Measurements from ENCODE around the gene ISCA2.

Gene ISCA2

GRCh38 chr14:74495356-74495755 lies 1.8 kb downstream of the ISCA2 start:
- H3K4me3 ChIP-seq (ENCODE audit: low read depth, low read length), result no peak overlapping the region
- TF ChIP-seq, protein P1, sequence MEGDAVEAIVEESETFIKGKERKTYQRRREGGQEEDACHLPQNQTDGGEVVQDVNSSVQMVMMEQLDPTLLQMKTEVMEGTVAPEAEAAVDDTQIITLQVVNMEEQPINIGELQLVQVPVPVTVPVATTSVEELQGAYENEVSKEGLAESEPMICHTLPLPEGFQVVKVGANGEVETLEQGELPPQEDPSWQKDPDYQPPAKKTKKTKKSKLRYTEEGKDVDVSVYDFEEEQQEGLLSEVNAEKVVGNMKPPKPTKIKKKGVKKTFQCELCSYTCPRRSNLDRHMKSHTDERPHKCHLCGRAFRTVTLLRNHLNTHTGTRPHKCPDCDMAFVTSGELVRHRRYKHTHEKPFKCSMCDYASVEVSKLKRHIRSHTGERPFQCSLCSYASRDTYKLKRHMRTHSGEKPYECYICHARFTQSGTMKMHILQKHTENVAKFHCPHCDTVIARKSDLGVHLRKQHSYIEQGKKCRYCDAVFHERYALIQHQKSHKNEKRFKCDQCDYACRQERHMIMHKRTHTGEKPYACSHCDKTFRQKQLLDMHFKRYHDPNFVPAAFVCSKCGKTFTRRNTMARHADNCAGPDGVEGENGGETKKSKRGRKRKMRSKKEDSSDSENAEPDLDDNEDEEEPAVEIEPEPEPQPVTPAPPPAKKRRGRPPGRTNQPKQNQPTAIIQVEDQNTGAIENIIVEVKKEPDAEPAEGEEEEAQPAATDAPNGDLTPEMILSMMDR (IDR thresholded peaks at IDR 0.05; ENCODE audit: low read depth, low read length), result no peak
- TF ChIP-seq, protein P2, sequence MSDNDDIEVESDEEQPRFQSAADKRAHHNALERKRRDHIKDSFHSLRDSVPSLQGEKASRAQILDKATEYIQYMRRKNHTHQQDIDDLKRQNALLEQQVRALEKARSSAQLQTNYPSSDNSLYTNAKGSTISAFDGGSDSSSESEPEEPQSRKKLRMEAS (IDR thresholded peaks at IDR 0.05; ENCODE audit: low read depth, low read length), result no peak
- TF ChIP-seq MYC (IDR thresholded peaks at IDR 0.05; ENCODE audit: low read depth, low read length) (no peak), POLR2A (IDR thresholded peaks at IDR 0.05; ENCODE audit: extremely low read depth, insufficient read length) (no peak)
- DNase-seq (ENCODE audit: low read depth), result peak; percentile 50

DNA sequence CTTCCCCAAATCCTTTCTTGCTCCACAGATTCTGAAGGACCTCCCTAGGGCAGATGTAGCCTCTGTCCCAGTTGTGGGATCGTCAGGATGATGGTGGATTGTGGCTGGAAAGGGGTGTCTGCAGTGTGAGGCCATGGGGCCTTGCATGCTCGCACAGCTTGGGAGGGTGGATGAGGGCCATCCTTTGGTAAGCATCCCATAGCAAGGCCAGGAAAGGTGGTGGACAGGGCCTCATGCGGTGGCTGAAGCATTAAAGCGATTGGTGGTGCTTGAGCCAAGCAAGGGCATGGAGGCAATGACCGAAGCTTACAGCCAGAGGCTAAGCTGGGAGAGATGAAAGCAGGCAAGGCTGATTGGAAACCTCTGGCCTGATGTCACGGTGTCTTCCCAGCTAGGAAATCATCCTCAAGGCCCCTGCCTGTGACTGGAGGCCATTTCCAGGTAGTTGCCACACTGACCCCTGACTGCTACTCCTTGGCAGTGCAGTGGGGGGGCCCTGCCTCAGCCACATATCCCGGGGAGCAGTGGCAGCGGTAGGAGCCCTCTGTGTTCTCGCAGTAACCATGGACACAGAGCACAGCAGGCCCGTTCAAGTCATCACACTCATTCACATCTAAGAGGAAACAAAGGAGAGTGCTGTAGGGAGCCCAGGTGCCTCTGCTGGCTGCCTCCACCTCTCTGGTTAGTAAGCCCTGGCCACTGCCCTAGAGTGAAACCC lies 7.0 kb downstream of the ISCA2 start:
- no peak for DNase-seq (ENCODE audit: low read depth)
- TF ChIP-seq POLR2A (IDR thresholded peaks at IDR 0.05; ENCODE audit: extremely low read depth, insufficient read length) (no peak), MYC (IDR thresholded peaks at IDR 0.05; ENCODE audit: low read depth, low read length) (no peak)
- TF ChIP-seq, protein P2 (IDR thresholded peaks at IDR 0.05; ENCODE audit: low read depth, low read length), result no peak
- TF ChIP-seq, protein P1 (IDR thresholded peaks at IDR 0.05; ENCODE audit: low read depth, low read length), result no peak
- H3K4me3 ChIP-seq (ENCODE audit: low read depth, low read length), result no peak overlapping the region

- H3K4me3 ChIP-seq (ENCODE audit: low read depth, low read length), result no peak overlapping the region
- TF ChIP-seq, protein P1 (IDR thresholded peaks at IDR 0.05; ENCODE audit: low read depth, low read length), result peak; percentile 64
- no peak for TF ChIP-seq POLR2A (IDR thresholded peaks at IDR 0.05; ENCODE audit: extremely low read depth, insufficient read length)
- peak; percentile 49 for DNase-seq (ENCODE audit: low read depth)
Measured at GRCh38 chr14:74501135-74501614, 7.6 kb downstream of the ISCA2 start.

DNA sequence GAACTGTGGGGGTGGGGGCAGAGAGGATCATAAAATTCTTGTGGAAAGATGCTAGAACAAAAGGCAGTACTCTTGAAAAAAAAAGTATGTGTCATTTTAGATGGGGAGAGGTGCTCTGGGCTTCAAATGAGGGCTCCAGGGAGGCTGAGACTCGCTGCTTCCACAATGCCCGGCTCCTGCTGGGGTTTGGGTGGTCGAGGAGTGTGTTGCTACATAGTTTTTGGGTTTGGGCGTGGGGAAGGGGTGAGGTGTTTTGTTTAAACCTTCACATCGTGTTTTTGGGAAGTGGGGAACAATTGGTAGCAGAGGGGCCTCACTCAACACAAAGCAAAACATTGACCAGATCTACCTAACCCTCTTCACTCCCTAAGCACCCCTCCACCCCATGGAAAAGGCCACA lies 8.1 kb downstream of the ISCA2 start:
- no peak for DNase-seq (ENCODE audit: low read depth)
- no peak overlapping the region for H3K4me3 ChIP-seq (ENCODE audit: low read depth, low read length)
- TF ChIP-seq, protein P2 (IDR thresholded peaks at IDR 0.05; ENCODE audit: low read depth, low read length), result no peak
- TF ChIP-seq, protein P1 (IDR thresholded peaks at IDR 0.05; ENCODE audit: low read depth, low read length), result no peak
- TF ChIP-seq MYC (IDR thresholded peaks at IDR 0.05; ENCODE audit: low read depth, low read length), result no peak
- TF ChIP-seq POLR2A (IDR thresholded peaks at IDR 0.05; ENCODE audit: extremely low read depth, insufficient read length), result no peak

- DNase-seq (ENCODE audit: low read depth), result peak; percentile 52
- H3K4me3 ChIP-seq (ENCODE audit: low read depth, low read length), result no peak overlapping the region
- TF ChIP-seq, protein P2 (IDR thresholded peaks at IDR 0.05; ENCODE audit: low read depth, low read length), result no peak
- TF ChIP-seq, protein P1 (IDR thresholded peaks at IDR 0.05; ENCODE audit: low read depth, low read length), result peak; percentile 49
- no peak for TF ChIP-seq MYC (IDR thresholded peaks at IDR 0.05; ENCODE audit: low read depth, low read length)
- no peak for TF ChIP-seq POLR2A (IDR thresholded peaks at IDR 0.05; ENCODE audit: extremely low read depth, insufficient read length)
Measured at GRCh38 chr14:74502236-74503019, 8.9 kb downstream of the ISCA2 start.
